SK-N-MC (cell line): Measurements from ENCODE around the gene HNF4A.

Experiments
- FOXP2 ChIP-seq: optimal IDR thresholded peaks from 2 replicates; pipeline ENCODE3; 2011; ENCODE audit warnings: mild to moderate bottlenecking, moderate library complexity; ENCODE audit not compliant: insufficient read depth; ENCODE audit errors: extremely low read length, control extremely low read depth
- POLR2AphosphoS5 ChIP-seq: IDR thresholded peaks from 2 replicates; pipeline ENCODE4 v1.6.1; 2012; ENCODE audit warnings: mild to moderate bottlenecking, low read depth, low read length, borderline replicate concordance

DNA sequence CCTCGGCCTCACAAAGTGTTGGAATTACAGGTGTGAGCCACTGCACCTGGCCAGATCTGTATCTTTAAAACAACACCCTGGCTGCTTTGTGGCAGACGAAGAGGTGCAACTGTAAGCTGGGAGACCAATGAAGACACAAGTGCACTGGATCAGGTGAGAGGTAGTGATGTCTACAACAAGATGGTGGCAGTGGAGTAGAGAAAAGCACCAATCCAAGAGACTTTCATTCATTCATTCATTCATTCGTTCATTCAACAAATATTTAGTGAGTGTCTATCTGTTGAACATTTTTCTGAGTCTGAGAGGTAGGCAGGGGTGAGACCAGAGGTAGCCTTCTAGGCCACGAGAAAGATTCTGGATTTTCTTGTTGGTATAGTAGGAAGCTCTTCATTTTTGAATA is 83.3 kb downstream of the HNF4A start:
- no peak for TF ChIP-seq POLR2AphosphoS5
- TF ChIP-seq FOXP2 = no peak
